ENCODE results near the gene GJA4. TPM values are rescaled to one million over a fixed set of nuclear protein-coding genes. Genes with fewer than 3 reads are reported as not detected.

The GJA4 gene
- total RNA-seq, 2 experiments from 2014 or later: not detected

GRCh38 chr1:34763142-34763781 is 29.5 kb upstream of the GJA4 start:
- no TSS peak for BruUV-seq (replicated peaks)
- no peaks in the 10 kb centered on the region for H4K20me1 ChIP-seq (ENCODE audit: insufficient read depth, low read length)
- intact Hi-C loops (cut with micrococcal nuclease; ENCODE audit: unreplicated experiment): no loop called here

GRCh38 chr1:34768856-34769255 is 23.9 kb upstream of the GJA4 start:
- H3K27ac ChIP-seq (ENCODE audit: low read depth, low read length, poor library complexity, severe bottlenecking): no peak overlapping the region
- TF ChIP-seq CTCF (conservative IDR thresholded peaks at IDR 0.05; ENCODE audit: low read length) (no peak), EZH2phosphoT487 (IDR thresholded peaks at IDR 0.05; ENCODE audit: borderline replicate concordance, low read depth, low read length) (no peak)
- no peaks in the 10 kb centered on the region for H3K9me2 ChIP-seq (ENCODE audit: insufficient read depth, low read length)
- intact Hi-C loops (cut with micrococcal nuclease; ENCODE audit: unreplicated experiment): no loop called here
- no peak overlapping the region for H3K4me3 ChIP-seq (ENCODE audit: low read depth, low read length, poor library complexity, severe bottlenecking)
- no peaks in the 10 kb centered on the region for H3K4me1 ChIP-seq (ENCODE audit: insufficient read depth, low read length, poor library complexity, severe bottlenecking)
- DNase-seq (ENCODE audit: low spot score): no peak
- H3K4me2 ChIP-seq (ENCODE audit: low read length): no peak overlapping the region
- H2AFZ ChIP-seq (ENCODE audit: low read length): no peak overlapping the region
- no peaks in the 10 kb centered on the region for H3K79me2 ChIP-seq (ENCODE audit: insufficient read depth, low read depth, low read length)
- no TSS peak for BruUV-seq (replicated peaks)
- CTCF ChIA-PET (ENCODE audit: unreplicated experiment): no interaction called here
- H3K9me3 ChIP-seq (ENCODE audit: low read length): no peaks in the 10 kb centered on the region
- no peaks in the 10 kb centered on the region for H3K36me3 ChIP-seq (ENCODE audit: insufficient read depth, low read length)
- POLR2A ChIA-PET: no interaction called here
- no peaks in the 10 kb centered on the region for H4K20me1 ChIP-seq (ENCODE audit: insufficient read depth, low read length)

More at GRCh38 chr1:34763142-34763781, 29.5 kb upstream of the GJA4 start:
- H3K4me3 ChIP-seq (ENCODE audit: low read depth, low read length, poor library complexity, severe bottlenecking): no peak overlapping the region
- no peaks in the 10 kb centered on the region for H3K9me3 ChIP-seq (ENCODE audit: low read length)
- CTCF ChIA-PET (ENCODE audit: unreplicated experiment): no interaction called here
- H2AFZ ChIP-seq (ENCODE audit: low read length): no peak overlapping the region
- no peak for TF ChIP-seq EZH2phosphoT487 (IDR thresholded peaks at IDR 0.05; ENCODE audit: borderline replicate concordance, low read depth, low read length)
- no peak for TF ChIP-seq CTCF (conservative IDR thresholded peaks at IDR 0.05; ENCODE audit: low read length)
- no peaks in the 10 kb centered on the region for H3K4me1 ChIP-seq (ENCODE audit: insufficient read depth, low read length, poor library complexity, severe bottlenecking)
- H3K79me2 ChIP-seq (ENCODE audit: insufficient read depth, low read depth, low read length): no peaks in the 10 kb centered on the region
- no peak overlapping the region for H3K4me2 ChIP-seq (ENCODE audit: low read length)
- no peak overlapping the region for H3K27ac ChIP-seq (ENCODE audit: low read depth, low read length, poor library complexity, severe bottlenecking)
- H3K36me3 ChIP-seq (ENCODE audit: insufficient read depth, low read length): no peaks in the 10 kb centered on the region
- H3K9me2 ChIP-seq (ENCODE audit: insufficient read depth, low read length): no peaks in the 10 kb centered on the region
- DNase-seq (ENCODE audit: low spot score): no peak
- POLR2A ChIA-PET: no interaction called here

GRCh38 chr1:34770891-34771504 is 21.8 kb upstream of the GJA4 start:
- no peaks in the 10 kb centered on the region for H3K9me2 ChIP-seq (ENCODE audit: insufficient read depth, low read length)
- no peak for DNase-seq (ENCODE audit: low spot score)
- no peaks in the 10 kb centered on the region for H4K20me1 ChIP-seq (ENCODE audit: insufficient read depth, low read length)
- H3K4me3 ChIP-seq (ENCODE audit: low read depth, low read length, poor library complexity, severe bottlenecking): no peak overlapping the region
- no peak overlapping the region for H3K4me2 ChIP-seq (ENCODE audit: low read length)
- H3K36me3 ChIP-seq (ENCODE audit: insufficient read depth, low read length): no peaks in the 10 kb centered on the region
- no TSS peak for BruUV-seq (replicated peaks)
- intact Hi-C loops (cut with micrococcal nuclease; ENCODE audit: unreplicated experiment): no loop called here
- POLR2A ChIA-PET: no interaction called here
- CTCF ChIA-PET (ENCODE audit: unreplicated experiment): no interaction called here
- TF ChIP-seq EZH2phosphoT487 (IDR thresholded peaks at IDR 0.05; ENCODE audit: borderline replicate concordance, low read depth, low read length): no peak
- TF ChIP-seq CTCF (conservative IDR thresholded peaks at IDR 0.05; ENCODE audit: low read length): no peak
- no peak overlapping the region for H3K27ac ChIP-seq (ENCODE audit: low read depth, low read length, poor library complexity, severe bottlenecking)
- no peak overlapping the region for H2AFZ ChIP-seq (ENCODE audit: low read length)
- no peaks in the 10 kb centered on the region for H3K9me3 ChIP-seq (ENCODE audit: low read length)
- H3K4me1 ChIP-seq (ENCODE audit: insufficient read depth, low read length, poor library complexity, severe bottlenecking): no peaks in the 10 kb centered on the region
- H3K79me2 ChIP-seq (ENCODE audit: insufficient read depth, low read depth, low read length): no peaks in the 10 kb centered on the region
